ENCODE results near the gene CALHM3.

DNA sequence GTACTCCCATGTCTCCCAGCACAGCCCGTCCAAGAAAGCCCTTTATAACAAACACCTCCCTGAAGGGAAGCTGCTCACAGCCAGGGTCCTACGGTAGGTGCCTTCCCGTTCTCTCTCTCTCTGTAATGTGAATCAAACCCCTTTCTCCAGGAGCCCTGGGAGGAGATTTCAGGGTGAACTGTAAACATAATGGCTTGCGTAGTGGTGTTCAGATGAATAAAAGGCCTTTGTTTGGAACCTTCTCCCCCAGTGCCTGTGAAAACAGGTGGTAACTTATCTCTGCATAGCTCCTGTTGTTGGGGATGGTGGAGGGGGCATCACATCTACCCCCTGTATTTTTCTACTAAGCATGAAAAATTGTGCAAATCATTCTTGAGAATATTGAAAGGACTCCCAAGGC, 39.3 kb downstream of the CALHM3 start:
- no peak for TF ChIP-seq EZH2phosphoT487 (IDR thresholded peaks at IDR 0.05; ENCODE audit: borderline replicate concordance, low read depth, low read length)
- TF ChIP-seq, protein P1, sequence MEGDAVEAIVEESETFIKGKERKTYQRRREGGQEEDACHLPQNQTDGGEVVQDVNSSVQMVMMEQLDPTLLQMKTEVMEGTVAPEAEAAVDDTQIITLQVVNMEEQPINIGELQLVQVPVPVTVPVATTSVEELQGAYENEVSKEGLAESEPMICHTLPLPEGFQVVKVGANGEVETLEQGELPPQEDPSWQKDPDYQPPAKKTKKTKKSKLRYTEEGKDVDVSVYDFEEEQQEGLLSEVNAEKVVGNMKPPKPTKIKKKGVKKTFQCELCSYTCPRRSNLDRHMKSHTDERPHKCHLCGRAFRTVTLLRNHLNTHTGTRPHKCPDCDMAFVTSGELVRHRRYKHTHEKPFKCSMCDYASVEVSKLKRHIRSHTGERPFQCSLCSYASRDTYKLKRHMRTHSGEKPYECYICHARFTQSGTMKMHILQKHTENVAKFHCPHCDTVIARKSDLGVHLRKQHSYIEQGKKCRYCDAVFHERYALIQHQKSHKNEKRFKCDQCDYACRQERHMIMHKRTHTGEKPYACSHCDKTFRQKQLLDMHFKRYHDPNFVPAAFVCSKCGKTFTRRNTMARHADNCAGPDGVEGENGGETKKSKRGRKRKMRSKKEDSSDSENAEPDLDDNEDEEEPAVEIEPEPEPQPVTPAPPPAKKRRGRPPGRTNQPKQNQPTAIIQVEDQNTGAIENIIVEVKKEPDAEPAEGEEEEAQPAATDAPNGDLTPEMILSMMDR (conservative IDR thresholded peaks at IDR 0.05; ENCODE audit: low read length) = no peak
